Esophagus squamous epithelium (tissue), 4 donors: ENCODE measurements around the gene RAD51D.

Experiments used
- POLR2A ChIP-seq, 4 donors: fragments of 450-650 bp; IDR thresholded peaks; one replicate each; pipeline ENCODE4 v1.6.1; 2017; ENCODE audit warnings: antibody characterized with exemption in 4 of 4, mild to moderate bottlenecking in 4 of 4, moderate library complexity in 3 of 4
- TF ChIP-seq, protein P1 (sequence below), 6 experiments: fragments of 450-650 bp in 4 of 6; fragments of 200-600 bp in 2 of 6; sonication (generic) in 2 of 6; IDR thresholded peaks; one replicate each; pipeline ENCODE4 v1.5.1; 2016 to 2019; ENCODE audit warnings: antibody characterized with exemption in 6 of 6, mild to moderate bottlenecking in 4 of 6, moderate library complexity in 4 of 6

DNA sequence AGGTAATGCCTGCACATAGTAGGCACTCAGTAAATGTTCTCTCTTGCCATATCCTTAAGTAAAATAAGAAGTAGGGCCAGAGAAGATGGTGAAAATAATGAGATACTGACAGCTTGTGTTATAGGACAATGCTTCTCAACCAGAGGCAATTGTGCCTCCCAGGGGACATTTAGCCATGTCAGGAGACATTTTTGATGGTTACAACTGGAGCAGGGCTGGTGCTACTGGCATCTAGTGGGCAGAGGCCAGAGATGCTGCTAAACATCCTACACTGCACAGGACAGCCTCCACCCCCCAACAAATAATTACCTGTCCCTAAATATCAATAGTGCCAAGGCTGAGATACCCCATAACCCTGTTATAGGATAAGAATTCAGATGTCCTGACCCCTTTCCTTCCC lies 1.7 kb downstream of the RAD51D start:
- no peak for TF ChIP-seq POLR2A (IDR thresholded peaks at IDR 0.05)
- TF ChIP-seq, protein P1, sequence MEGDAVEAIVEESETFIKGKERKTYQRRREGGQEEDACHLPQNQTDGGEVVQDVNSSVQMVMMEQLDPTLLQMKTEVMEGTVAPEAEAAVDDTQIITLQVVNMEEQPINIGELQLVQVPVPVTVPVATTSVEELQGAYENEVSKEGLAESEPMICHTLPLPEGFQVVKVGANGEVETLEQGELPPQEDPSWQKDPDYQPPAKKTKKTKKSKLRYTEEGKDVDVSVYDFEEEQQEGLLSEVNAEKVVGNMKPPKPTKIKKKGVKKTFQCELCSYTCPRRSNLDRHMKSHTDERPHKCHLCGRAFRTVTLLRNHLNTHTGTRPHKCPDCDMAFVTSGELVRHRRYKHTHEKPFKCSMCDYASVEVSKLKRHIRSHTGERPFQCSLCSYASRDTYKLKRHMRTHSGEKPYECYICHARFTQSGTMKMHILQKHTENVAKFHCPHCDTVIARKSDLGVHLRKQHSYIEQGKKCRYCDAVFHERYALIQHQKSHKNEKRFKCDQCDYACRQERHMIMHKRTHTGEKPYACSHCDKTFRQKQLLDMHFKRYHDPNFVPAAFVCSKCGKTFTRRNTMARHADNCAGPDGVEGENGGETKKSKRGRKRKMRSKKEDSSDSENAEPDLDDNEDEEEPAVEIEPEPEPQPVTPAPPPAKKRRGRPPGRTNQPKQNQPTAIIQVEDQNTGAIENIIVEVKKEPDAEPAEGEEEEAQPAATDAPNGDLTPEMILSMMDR (IDR thresholded peaks at IDR 0.05) = peak in 3 of 6 experiments; percentile 9 to 50 (median 30)
